HEK293T (cell line): ENCODE results near the gene SKAP1.

Experiments used
- ELF4 ChIP-seq: fragments of 450-650 bp; IDR thresholded peaks from 2 replicates; pipeline ENCODE4 v1.6.1; 2017; ENCODE audit warnings: antibody characterized with exemption
- FOXK2 ChIP-seq: fragments of 450-650 bp; IDR thresholded peaks from 2 replicates; pipeline ENCODE4 v1.6.1; 2016; ENCODE audit warnings: mild to moderate bottlenecking
- FOXM1 ChIP-seq: fragments of 450-650 bp; IDR thresholded peaks from 2 replicates; pipeline ENCODE4 v1.6.1; 2017; ENCODE audit warnings: mild to moderate bottlenecking, borderline replicate concordance
- NFRKB ChIP-seq: fragments of 450-650 bp; IDR thresholded peaks from 2 replicates; pipeline ENCODE4 v1.6.1; 2016; ENCODE audit warnings: mild to moderate bottlenecking, moderate library complexity
- SP1 ChIP-seq: fragments of 450-650 bp; IDR thresholded peaks from 2 replicates; pipeline ENCODE4 v1.6.1; 2017
- TARDBP ChIP-seq: fragments of 450-650 bp; IDR thresholded peaks from 2 replicates; pipeline ENCODE4 v1.6.1; 2016
- ZNF384 ChIP-seq: fragments of 450-650 bp; IDR thresholded peaks from 2 replicates; pipeline ENCODE4 v1.6.1; 2016
- TF ChIP-seq, protein P1 (sequence below): fragments of 450-650 bp; IDR thresholded peaks from 2 replicates; pipeline ENCODE4 v1.6.1; 2016

DNA sequence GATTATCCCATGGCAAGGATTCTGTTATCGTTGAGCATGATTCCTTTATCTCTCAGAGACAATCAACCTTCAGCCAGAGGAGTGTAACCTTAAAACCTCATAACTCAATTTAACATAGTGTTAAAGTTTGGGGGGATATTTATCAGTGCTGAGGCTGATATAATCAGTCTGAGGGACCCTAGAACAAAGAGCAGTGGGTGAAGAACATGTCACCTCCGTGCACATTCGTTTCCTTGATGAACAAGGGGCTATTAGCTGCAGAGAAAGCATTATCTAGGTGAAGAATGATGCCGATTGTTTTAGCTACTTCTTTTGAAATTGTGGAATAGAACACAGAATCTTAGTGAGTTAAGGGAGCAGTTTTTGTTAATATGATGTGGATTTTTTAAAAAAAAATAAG, 99.1 kb downstream of the SKAP1 start:
- TF ChIP-seq NFRKB (no peak), SP1 (no peak), FOXM1 (no peak), FOXK2 (no peak), TARDBP (no peak), ELF4 (no peak), ZNF384 (no peak)
- TF ChIP-seq, protein P1, sequence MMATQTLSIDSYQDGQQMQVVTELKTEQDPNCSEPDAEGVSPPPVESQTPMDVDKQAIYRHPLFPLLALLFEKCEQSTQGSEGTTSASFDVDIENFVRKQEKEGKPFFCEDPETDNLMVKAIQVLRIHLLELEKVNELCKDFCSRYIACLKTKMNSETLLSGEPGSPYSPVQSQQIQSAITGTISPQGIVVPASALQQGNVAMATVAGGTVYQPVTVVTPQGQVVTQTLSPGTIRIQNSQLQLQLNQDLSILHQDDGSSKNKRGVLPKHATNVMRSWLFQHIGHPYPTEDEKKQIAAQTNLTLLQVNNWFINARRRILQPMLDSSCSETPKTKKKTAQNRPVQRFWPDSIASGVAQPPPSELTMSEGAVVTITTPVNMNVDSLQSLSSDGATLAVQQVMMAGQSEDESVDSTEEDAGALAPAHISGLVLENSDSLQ, result no peak
